NCI-H345 treated with DMSO at 0.1 percent for 48 hours (cell line): ENCODE data around the gene APC2.
"Not testable (repeated sequence)": the region's sequence is repeated elsewhere in the genome, so short reads cannot be mapped to it uniquely, and the experiment has no call there.

Experiments used
- DNase-seq: peaks from one replicate; lab custom pipeline; 2025; ENCODE audit not compliant: unreplicated experiment; lab: John Stamatoyannopoulos, UW

APC2 gene

DNA sequence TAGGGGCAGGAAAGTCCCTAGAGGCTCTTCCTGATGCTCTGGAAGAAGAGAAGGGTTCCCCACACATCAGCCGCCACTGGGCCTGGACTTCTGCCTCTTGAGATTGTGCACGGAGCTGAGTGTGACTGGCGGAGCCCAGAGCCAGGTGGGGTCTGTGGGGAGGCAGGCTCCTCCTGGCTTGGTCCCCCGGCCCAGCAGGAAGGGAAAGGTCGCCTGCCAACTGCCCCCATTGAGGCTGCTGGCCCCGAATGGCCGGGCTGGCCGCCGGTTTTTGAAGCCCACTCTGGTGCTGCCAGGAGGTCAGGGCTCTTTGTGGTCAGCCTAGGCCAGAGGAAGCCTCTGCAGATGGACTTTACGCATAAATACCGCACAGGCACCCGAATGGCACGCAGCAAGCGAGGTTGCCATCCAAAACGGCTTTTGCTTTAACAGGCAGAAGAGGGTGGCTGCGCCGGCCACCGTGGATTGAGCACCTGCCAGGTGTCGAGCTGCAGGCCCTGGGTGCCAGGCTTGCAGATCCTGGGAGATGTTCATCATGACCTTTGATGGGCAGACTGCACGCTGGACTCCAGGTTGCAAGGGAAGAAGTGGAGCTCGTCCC lies 37.5 kb upstream of the APC2 start:
- no peak for DNase-seq

DNA sequence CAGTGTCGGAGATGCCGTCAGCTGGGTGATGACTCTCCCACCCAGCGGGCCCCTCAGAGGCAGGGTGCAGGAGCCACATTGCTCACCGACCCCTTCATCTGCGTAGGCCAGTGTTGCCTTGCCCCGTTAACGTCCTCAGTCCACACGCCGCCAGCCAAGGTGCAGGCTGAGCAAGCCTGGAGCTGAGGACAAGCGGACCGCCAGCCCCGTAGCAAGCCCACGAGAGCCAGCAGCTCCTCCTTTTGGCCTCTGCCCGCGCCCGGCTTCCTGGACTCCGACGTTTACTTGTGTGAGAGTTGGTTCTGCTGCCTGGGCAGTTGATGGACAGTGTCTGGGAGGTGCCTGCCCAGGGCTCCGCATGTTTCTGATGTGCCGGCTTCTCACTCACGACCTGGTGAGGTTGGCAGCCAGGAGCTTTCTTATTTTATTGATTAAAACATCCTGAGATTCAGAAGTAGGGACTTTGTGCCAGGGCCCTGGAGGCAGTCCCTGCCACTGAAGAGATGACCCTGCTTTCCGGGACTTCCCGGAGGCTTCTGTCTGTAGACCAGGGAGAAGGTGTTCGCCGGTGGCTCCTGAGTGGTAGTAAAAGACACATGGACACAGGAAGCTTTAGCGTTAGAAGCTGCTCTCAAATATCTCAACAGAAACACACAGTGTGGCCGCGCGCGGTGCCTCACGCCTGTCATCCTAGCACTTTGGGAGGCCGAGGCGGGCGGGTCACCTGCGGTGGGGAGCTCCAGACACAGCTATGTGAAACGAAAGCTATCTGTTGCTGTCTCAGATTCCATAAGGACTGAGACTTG lies 36.7 kb upstream of the APC2 start:
- no peak for DNase-seq

DNA sequence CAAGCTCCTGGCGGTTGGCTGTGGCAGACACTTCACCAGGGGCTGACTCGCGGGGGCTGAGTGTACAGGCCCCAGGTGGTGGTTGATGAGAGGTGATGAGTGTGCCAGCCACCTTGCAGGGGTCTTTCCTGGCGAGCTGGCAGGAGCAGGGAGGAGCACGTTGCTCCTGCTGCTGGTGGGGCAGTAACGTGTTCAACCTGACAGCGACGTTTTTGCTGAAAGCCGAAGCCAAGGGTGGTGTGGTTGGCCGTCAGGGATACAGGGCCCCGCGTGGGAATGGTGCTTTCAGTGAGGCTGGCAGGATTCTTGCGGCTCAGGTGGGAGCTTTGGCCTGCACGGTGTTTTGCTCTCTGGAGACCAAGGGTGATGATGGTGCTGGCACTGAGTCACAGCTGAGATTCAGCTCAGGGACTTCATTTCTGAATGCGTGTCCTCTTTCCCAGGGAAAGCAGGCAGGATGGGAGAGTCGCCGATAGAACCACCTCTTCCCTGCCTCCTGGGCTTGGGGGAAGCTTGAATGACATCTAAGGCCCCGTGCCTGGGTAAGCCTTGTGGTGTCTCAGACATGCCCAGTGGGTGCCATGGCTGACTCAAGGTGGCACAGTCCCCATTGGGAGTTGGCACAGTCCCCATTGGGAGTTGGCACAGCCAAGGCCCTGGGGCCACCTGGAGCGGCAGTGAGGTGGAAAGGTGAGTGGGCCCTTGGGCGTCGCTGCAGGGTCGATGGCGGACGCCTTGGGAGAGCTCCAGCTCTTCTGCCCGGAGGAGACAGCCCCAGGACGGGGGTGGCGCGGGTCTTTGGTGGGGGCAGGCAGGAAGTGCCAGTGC lies 33.7 kb upstream of the APC2 start:
- DNase-seq = no peak

DNA sequence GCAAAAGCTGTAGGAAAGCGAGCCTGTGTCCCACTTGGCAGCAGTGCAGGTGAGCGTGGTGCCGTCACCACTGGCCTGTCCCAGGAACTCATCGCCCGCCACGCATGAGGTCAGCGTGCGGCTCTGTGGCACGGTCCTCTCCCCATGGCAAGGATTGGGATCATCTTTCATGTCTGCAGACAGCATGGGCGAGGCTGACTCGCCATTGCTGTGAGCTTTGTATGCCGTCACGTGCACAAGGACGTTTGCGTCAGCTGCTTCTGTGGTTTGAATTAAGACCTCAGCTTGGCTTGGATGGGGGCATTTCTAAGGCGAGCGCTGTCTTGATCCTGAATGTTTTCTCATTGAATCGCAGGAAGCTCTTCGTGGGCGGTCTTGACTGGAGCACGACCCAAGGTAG lies 32.8 kb upstream of the APC2 start:
- no peak for DNase-seq

DNA sequence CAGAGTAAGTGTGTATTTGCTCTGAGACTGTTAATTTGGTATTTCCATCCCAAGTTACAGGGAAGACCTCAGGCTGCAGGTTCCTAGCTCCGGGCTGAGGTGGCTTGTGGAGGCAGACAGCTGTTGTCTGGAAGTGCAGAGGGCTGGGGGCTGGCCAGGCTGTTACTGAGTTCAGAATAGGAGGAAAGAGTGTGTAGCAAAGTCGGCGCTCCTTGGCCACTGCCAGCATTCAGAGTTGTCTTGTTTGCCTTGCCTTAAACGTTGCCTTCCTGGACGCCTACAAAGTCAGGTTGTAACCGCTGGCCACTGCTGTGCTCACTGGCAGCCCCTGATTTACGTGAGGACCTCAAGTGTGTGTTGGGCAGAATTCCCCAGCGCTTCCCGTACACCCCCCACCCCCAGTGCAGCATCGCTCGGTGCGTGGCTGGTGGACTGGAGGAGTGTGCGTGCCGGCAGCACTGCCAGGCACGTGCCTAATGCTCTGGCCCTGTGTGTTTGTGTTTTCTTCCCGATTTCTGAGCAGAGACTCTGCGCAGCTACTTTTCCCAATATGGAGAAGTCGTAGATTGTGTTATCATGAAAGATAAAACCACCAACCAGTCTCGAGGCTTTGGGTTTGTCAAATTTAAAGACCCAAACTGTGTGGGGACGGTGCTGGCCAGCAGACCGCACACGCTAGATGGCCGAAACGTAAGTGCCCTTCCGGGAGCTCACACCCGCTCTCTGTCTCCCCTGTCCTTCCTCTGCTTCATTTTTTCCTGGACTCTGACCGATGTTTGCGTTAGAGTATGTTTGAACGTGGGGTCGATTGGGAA lies 32.0 kb upstream of the APC2 start:
- DNase-seq = no peak

DNA sequence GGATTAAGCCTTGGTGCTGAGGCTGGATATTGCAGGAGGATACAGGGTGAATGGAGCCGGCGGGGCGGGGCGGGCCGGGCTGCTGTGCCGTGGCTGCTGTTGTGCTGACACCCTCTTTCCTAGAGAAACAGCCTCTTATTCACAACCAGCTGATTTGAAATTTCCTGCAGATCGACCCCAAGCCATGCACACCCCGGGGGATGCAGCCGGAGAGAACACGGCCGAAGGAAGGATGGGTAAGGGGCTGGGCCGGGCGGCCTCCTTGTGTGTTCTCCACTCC lies 31.5 kb upstream of the APC2 start:
- DNase-seq = no peak

DNA sequence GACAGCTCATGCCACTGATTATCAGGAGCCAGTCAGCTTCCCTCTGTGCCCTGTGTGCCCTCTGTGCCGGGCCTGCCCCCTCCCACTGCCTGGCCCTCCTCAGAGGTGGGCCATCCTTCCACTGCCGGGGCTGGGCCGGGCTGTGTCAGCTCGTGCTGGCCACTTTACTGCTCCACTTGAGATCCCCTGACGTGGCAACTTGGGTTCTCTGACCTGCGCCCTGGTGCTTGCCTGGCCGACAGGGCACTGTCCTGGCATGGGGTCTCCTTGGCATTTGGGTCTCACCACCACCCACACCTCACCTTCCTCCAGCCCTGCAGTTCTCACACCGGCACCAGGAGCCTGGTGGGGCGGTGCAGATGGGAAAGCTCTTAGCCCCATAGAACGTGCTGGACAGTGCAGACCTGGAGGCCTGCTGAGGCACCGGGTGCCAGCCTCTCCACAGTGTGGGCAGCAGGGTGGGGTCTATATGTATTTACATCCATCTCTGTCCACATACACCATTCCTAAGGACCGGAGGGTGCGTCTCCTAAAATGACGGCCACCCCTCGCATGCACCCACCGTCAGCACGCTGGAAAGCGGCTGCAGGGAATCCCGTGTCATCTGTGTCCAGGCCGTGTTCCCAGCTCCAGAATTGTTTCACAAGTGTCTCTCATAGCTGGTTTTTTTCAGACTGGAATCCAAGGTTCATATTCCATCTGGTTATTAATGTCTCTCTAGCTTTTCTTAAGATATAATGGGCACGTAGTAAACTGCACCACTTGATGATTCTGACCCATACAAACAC lies 30.8 kb upstream of the APC2 start:
- no peak for DNase-seq

DNA sequence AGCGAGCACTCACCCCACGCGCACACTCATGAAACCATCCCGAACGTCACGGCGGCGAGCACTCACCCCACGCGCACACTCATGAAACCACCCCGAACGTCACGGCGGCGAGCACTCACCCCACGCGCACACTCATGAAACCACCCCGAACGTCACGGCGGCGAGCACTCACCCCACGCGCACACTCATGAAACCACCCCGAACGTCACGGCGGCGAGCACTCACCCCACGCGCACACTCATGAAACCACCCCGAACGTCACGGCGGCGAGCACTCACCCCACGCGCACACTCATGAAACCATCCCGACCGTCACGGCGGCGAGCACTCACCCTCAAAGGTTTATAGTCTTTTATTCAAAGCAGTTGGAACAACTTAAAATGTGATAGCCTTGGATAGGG lies 29.8 kb upstream of the APC2 start:
- DNase-seq = not testable (repeated sequence)

DNA sequence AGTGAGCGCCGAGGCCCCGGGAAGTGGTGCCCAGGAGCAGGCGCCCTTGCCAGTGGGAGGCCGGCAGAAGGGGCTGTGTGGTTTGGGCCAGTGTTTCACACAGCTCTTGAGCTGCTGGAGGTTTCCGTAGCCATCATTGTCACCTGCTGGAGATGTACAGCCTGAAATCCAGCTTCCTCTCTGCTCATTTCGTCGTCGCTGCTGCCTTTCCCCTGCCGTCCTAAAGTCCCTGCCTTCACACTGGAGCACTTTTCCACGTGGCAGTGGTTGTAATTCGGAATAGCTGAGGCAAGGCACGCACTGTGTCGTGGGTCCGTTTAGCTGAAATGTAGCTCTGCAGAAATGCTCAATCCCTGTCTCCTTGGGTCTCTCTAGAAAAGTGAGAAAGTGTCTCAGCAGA lies 29.3 kb upstream of the APC2 start:
- DNase-seq = no peak

DNA sequence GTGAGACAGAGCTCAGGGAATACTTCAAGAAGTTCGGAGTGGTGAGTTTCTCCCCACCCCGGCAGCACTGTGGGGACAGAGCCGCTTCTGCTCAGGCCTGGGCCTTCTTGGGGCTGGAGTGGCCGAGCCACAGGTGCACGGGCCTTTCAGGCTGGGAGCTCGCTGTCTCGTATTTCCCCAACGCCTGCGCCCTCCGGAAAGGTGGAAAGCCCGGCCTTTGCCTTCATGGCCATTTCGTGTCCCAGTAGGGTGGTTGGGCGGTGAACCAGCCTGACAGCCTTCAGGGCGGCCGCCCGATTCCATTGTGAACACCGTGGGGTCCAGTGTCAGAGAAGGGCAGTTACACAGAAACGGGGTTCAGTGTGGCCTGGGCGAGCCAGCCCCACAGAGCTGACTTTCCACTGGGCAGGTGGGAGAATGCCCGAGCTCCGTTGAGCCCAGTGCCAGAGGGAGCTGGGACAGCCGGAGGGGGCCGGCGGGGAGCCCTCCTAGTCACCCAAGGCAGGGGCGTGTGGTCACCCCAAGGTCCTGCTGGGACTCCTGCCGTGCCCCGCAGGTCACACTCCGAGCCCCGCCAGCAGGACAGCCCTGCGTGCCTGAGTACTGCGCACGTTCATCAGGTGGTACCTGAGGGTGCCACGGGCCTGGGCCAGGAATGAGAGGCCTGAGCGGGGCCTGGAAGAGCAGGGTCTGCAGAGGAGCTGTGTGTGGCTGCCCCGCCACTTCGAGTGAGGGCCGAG lies 28.5 kb upstream of the APC2 start:
- no peak for DNase-seq

DNA sequence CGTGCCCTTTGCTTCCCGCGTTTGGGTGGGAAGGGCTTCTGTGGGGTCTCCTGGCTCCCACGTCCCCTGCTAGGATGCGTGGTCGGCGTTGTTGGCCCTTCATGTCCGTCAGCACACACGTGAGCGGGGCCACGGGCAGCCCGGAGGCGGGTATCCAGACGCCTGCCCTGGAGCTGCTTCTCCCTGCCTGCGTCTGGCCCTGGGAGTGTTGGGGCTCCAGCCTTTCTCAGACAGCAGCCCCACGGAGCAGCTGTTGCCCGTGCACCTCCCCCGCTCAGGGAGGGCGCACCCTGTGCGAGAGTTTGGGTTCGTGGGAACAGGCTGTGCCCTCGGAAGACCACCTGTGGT lies 28.0 kb upstream of the APC2 start:
- no peak for DNase-seq

DNA sequence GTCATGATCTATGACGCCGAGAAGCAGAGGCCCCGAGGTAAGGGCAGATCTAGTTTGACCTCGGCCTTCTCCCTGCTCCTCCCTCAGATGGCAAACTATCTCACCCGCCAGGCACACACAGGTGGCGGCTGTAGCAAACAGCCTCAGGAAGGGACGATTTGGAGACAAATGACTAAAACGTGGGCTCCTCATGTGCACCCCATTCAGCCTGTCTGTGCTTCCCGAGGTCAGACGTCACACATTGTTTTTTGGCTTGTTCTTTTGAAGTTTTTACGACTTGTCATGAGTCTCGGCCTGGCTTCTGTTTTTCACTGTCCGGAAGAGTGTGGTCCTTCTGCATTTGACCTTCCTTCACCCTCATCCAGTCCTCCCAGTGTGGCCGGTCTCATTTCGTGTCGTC lies 27.6 kb upstream of the APC2 start:
- DNase-seq = no peak

DNA sequence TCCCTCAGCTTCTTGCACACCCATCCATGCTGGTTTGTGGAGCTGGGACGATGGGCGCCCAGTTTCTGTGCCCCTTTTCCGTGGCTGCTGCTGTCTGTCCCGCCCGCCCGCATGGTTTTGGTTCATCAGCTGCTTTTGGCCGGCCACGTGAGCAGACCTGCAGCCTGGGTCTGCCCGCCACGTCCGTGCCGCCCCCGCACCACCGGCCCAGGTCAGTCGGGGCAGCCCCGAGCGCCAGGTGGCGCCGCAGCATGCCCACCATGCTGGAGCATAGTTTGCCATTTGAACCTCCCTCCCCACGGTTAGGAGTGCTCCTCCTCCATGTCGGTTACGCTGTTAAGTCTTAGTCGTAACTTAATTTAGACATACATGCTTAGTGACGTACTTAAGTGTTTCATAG lies 27.0 kb upstream of the APC2 start:
- DNase-seq = no peak

DNA sequence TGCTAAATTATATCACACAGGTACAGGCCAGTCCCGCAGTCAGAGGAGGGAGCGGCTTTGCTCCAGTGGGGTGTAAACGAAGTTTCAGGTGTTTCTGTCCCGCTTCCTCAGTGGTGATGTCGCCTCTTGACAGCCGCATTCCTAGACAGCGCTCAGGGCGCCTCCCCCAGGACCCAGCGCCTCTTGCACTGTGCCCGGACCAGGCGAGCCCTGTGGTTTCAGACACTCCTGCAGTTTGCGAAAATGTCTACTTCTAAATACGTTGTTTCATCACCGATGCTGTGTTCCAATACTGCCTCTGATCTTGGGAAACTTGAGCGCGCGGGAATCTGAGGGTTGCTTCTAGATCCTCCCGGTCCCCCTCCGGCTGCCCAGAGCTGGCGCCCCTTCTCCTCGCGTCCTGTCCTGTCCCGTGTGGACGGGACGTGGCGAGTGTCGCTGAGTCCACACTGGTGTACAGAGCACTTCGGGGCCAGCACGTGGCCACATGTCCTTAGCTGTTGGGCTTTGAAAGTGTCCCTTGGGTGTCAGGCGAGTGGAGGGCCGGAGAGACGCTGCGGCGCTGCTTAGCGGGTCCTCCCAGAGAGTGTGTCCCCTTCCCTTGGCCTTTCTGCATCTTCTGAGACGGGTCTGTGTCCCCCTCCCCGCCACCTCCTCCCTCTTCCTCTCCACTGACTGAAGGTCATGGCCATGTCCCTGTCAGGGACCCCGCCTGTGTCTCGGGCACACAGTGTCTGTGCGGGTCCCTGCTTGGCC lies 26.3 kb upstream of the APC2 start:
- DNase-seq = no peak

DNA sequence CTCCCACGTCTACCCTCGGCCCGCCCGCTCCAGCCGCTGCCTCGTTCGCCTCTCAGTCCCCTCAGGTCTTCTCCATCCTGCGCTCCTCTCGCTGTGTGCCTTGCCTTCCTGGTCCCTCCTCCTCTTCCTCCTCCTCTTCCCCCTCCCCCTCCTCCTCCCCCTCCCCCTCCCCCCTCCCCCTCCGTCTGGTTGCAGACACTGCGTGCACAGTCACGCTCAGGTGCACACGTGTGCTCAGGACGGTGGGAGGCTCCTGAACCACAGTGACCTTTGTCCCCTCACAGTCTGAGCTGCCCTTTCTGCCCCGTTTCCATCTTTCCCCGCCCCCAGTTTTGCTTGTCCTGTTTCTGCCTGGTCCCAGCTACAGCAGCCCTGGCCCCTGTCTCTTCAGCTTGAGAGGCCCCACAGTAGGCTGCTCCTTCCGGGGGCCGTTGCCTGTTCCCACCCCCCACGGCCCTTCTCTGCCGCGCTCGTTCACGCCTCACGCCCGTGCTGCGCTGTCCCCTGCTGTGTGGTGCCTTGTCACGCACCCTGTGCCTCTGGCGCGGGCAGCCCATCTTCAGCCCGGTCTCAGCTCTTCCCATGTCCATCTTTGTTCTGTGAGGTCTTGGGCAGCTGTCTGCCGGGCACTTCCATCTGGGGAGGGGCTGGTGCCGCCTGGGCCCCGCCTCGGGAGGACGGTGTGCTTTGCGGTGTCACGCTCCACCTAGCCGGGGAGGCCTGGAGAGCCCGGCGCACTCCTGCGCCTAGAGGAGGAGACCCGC lies 25.5 kb upstream of the APC2 start:
- no peak for DNase-seq

DNA sequence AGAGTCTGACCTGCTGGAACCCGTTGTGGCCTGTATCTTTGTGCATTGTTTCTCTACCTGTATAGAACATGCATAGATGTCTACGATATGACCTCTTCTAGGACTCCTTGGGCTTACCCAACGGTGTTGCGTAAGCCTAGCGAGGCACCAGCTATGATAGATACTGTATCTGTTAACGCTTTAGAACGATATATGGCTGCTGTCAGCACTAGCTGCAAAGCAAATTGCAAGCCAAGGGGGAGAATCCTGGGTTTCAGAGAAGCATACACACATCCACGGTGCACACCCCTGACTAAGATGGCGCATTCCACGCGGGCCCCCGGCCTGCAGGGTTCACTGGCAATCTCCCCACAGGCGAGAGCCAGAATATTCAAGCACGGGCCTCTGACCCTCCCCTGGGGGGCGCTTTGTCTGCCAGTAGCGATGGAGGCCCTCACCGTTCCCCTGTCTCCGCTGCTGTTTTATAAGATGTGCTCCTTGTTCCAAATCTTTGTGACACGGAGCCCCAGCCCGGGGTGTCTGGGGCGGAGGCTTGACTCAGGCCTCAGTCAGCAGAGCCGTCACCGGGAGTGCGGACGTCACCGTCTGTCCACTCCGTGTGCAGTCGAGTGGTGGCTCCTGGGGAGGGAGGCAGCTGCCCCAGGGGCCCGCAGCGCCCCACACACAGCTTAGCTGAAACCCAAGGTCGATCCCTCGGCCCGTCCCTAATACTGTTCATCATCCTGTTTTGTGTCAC lies 24.7 kb upstream of the APC2 start:
- DNase-seq = no peak

DNA sequence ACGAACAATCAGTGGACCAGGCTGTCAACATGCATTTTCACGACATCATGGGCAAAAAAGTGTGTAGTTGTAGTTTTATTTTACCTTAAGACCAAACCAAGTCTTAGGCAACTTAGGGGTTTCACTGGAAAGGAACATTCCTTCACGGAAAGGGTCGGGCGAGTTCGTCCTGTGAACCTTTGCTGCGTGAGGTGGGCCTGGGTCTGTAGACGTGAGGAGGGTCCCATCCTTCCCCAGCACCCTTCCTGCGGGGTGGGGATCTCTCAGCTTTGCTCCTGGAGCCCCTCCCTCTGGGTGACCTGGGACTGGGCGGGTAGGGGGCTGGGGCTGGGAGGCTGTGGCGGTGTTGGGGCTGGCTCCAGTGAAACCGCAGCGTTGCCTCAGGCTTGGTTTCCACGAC lies 24.0 kb upstream of the APC2 start:
- DNase-seq = no peak

DNA sequence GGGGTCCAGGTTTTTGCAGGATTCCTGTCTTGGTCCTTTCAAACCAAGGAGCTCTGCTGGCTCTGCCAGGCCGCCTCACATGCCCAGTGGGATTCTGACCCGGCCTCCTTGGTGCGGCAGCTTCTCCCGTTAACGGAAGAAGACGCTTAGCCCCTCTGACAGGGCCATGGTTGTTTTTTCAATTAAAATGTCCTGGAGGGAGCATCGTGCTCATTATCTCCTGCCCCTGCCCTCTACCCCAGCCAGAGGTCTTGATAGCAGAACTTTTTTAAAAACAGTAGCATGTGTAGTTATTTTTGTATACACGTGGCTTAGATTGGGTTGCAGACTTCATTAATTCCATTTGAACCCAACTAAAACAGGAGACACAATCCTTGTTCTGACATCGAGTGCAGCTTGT lies 23.2 kb upstream of the APC2 start:
- no peak for DNase-seq
